Ishikawa (cell line): Measurements from ENCODE around the gene CDK5RAP1.

ENCODE experiments used
- CEBPB ChIP-seq: IDR thresholded peaks from 2 replicates; pipeline ENCODE4 v1.6.1; 2012
- CREB1 ChIP-seq: IDR thresholded peaks from 2 replicates; pipeline ENCODE4 v1.6.1; 2012; ENCODE audit warnings: low read depth
- EGR1 ChIP-seq: IDR thresholded peaks from 2 replicates; pipeline ENCODE4 v1.6.1; 2012
- EP300 ChIP-seq: IDR thresholded peaks from 2 replicates; pipeline ENCODE4 v1.6.1; 2012; ENCODE audit warnings: borderline replicate concordance
- FOXM1 ChIP-seq: IDR thresholded peaks from 2 replicates; pipeline ENCODE4 v1.6.1; 2012; ENCODE audit warnings: low read depth, borderline replicate concordance
- MAX ChIP-seq: IDR thresholded peaks from 2 replicates; pipeline ENCODE4 v1.6.1; 2012
- NFIC ChIP-seq: IDR thresholded peaks from 2 replicates; pipeline ENCODE4 v1.6.1; 2012
- RAD21 ChIP-seq: IDR thresholded peaks from 2 replicates; pipeline ENCODE4 v1.6.1; 2012; ENCODE audit warnings: low read depth
- REST ChIP-seq: IDR thresholded peaks from 2 replicates; pipeline ENCODE4 v1.6.1; 2012; ENCODE audit warnings: low read depth, mild to moderate bottlenecking
- TCF12 ChIP-seq: IDR thresholded peaks from 2 replicates; pipeline ENCODE4 v1.6.1; 2012; ENCODE audit warnings: low read depth
- TEAD4 ChIP-seq: IDR thresholded peaks from 2 replicates; pipeline ENCODE4 v1.6.1; 2012
- YY1 ChIP-seq: IDR thresholded peaks from 2 replicates; pipeline ENCODE4 v1.6.1; 2012; ENCODE audit warnings: low read depth
- ZBTB7A ChIP-seq: IDR thresholded peaks from 2 replicates; pipeline ENCODE4 v1.6.1; 2012; ENCODE audit warnings: low read depth

CDK5RAP1 gene

GRCh38 chr20:33309631-33310030, 91.7 kb downstream of the CDK5RAP1 start:
- TF ChIP-seq REST (no peak), FOXM1 (no peak), EGR1 (no peak), NFIC (no peak), TCF12 (no peak), YY1 (no peak), TEAD4 (no peak), MAX (no peak), CREB1 (no peak), ZBTB7A (no peak), CEBPB (no peak), RAD21 (no peak), EP300 (no peak)
